Measurements from ENCODE around the gene NPC1. TPM values are rescaled to one million over a fixed set of nuclear protein-coding genes. Genes with fewer than 3 reads are reported as not detected.
A peak's percentile ranks its signal among the peaks of the same experiment; 100 is the strongest.

Gene NPC1
- total RNA-seq, 1 donor from 2014 or later, result 44.8 TPM

- Mint-ChIP-seq H3K36me3 (ENCODE audit: unreplicated experiment) (no peaks in the 10 kb centered on the region), H3K4me1 (ENCODE audit: low read depth, unreplicated experiment) (peaks cover 4% of the 10 kb centered on the region), H3K27me3 (ENCODE audit: unreplicated experiment) (peaks cover 4% of the 10 kb centered on the region), H3K27ac (ENCODE audit: unreplicated experiment) (no peak overlapping the region), H3K9me3 (ENCODE audit: unreplicated experiment) (peaks cover 7% of the 10 kb centered on the region), H3K4me3 (ENCODE audit: unreplicated experiment) (no peak overlapping the region)
- no peak for DNase-seq
- TF ChIP-seq CTCF (IDR thresholded peaks at IDR 0.05; ENCODE audit: partially characterized antibody, unreplicated experiment), result no peak
Observed at GRCh38 chr18:23588836-23589560, 2.7 kb upstream of the NPC1 start.

- Mint-ChIP-seq H3K4me1 (ENCODE audit: low read depth, unreplicated experiment) (peaks cover 7% of the 10 kb centered on the region), H3K9me3 (ENCODE audit: unreplicated experiment) (peaks cover 7% of the 10 kb centered on the region), H3K36me3 (ENCODE audit: unreplicated experiment) (no peaks in the 10 kb centered on the region), H3K27me3 (ENCODE audit: unreplicated experiment) (peaks cover 4% of the 10 kb centered on the region), H3K27ac (ENCODE audit: unreplicated experiment) (peak overlapping the region; percentile 62), H3K4me3 (ENCODE audit: unreplicated experiment) (peak overlapping the region; percentile 75)
- TF ChIP-seq CTCF (IDR thresholded peaks at IDR 0.05; ENCODE audit: partially characterized antibody, unreplicated experiment), result peak; percentile 45
- DNase-seq, result no peak
Observed at GRCh38 chr18:23587220-23587642, 925 bp upstream of the NPC1 start.

GRCh38 chr18:23585897-23586248, 433 bp downstream of the NPC1 start:
- Mint-ChIP-seq H3K4me3 (ENCODE audit: unreplicated experiment) (peak overlapping the region; percentile 94), H3K4me1 (ENCODE audit: low read depth, unreplicated experiment) (peaks cover 7% of the 10 kb centered on the region)
- TF ChIP-seq CTCF (IDR thresholded peaks at IDR 0.05; ENCODE audit: partially characterized antibody, unreplicated experiment), result no peak

GRCh38 chr18:23585007-23585871, 1.1 kb downstream of the NPC1 start:
- Mint-ChIP-seq H3K27ac (ENCODE audit: unreplicated experiment) (peak overlapping the region; percentile 74), H3K4me3 (ENCODE audit: unreplicated experiment) (peak overlapping the region; percentile 94), H3K36me3 (ENCODE audit: unreplicated experiment) (no peaks in the 10 kb centered on the region), H3K9me3 (ENCODE audit: unreplicated experiment) (peaks cover 7% of the 10 kb centered on the region), H3K27me3 (ENCODE audit: unreplicated experiment) (peaks cover 4% of the 10 kb centered on the region), H3K4me1 (ENCODE audit: low read depth, unreplicated experiment) (peaks cover 7% of the 10 kb centered on the region)
- DNase-seq, result no peak
- no peak for TF ChIP-seq CTCF (IDR thresholded peaks at IDR 0.05; ENCODE audit: partially characterized antibody, unreplicated experiment)

More at GRCh38 chr18:23585897-23586248, 433 bp downstream of the NPC1 start:
- no peaks in the 10 kb centered on the region for H3K36me3 Mint-ChIP-seq (ENCODE audit: unreplicated experiment)
- DNase-seq, result no peak
- H3K27ac Mint-ChIP-seq (ENCODE audit: unreplicated experiment), result peak overlapping the region; percentile 66
- peaks cover 7% of the 10 kb centered on the region for H3K9me3 Mint-ChIP-seq (ENCODE audit: unreplicated experiment)
- peaks cover 4% of the 10 kb centered on the region for H3K27me3 Mint-ChIP-seq (ENCODE audit: unreplicated experiment)

Data from glutamatergic neuron (in vitro differentiated cells).